Measurements from ENCODE around the gene TRMT1L.

The TRMT1L gene

GRCh38 chr1:185110145-185110544 is 46.6 kb downstream of the TRMT1L start:
- Histone ChIP-seq H3K27me3 (ENCODE audit: insufficient read depth, poor library complexity, severe bottlenecking) (no peaks in the 10 kb centered on the region), H3K4me3 (replicated peaks; ENCODE audit: insufficient read depth, low read length) (no peak overlapping the region), H3K27ac (replicated peaks) (no peak overlapping the region)
- DNase-seq (ENCODE audit: low read depth in 1 of 2, low spot score in 1 of 2): no peak
- no peak for TF ChIP-seq GABPA (IDR thresholded peaks at IDR 0.05; ENCODE audit: low read depth)
- TF ChIP-seq, protein P1, sequence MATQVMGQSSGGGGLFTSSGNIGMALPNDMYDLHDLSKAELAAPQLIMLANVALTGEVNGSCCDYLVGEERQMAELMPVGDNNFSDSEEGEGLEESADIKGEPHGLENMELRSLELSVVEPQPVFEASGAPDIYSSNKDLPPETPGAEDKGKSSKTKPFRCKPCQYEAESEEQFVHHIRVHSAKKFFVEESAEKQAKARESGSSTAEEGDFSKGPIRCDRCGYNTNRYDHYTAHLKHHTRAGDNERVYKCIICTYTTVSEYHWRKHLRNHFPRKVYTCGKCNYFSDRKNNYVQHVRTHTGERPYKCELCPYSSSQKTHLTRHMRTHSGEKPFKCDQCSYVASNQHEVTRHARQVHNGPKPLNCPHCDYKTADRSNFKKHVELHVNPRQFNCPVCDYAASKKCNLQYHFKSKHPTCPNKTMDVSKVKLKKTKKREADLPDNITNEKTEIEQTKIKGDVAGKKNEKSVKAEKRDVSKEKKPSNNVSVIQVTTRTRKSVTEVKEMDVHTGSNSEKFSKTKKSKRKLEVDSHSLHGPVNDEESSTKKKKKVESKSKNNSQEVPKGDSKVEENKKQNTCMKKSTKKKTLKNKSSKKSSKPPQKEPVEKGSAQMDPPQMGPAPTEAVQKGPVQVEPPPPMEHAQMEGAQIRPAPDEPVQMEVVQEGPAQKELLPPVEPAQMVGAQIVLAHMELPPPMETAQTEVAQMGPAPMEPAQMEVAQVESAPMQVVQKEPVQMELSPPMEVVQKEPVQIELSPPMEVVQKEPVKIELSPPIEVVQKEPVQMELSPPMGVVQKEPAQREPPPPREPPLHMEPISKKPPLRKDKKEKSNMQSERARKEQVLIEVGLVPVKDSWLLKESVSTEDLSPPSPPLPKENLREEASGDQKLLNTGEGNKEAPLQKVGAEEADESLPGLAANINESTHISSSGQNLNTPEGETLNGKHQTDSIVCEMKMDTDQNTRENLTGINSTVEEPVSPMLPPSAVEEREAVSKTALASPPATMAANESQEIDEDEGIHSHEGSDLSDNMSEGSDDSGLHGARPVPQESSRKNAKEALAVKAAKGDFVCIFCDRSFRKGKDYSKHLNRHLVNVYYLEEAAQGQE (IDR thresholded peaks at IDR 0.05; ENCODE audit: insufficient replicate concordance, low read depth): no peak
- TF ChIP-seq POLR2AphosphoS5 (IDR thresholded peaks at IDR 0.05; ENCODE audit: low read depth): no peak
- no peak for TF ChIP-seq CTCF (IDR thresholded peaks at IDR 0.05; ENCODE audit: insufficient read depth, low read length)
- TF ChIP-seq SPI1 (IDR thresholded peaks at IDR 0.05; ENCODE audit: borderline replicate concordance, low read depth): no peak

DNA sequence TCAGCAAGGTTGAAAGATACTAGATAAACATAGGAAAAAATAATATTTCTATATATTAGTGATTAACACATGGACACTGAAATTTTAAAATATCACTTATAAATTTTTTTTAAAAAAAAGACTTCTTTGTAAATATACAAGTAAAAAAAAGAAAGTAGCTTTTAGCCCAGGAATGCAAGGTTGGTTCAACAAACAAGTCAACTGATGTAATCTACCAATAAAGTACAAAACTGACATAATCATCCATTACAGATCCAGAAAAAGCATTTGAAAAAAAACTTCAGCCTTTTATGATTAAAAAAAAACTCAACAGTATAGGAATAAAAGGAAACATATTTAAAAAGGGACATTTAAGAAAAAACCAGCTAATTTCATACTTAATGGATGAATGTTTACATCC is 48.4 kb downstream of the TRMT1L start:
- no peak for DNase-seq (ENCODE audit: low read depth in 1 of 2, low spot score in 1 of 2)
- no peaks in the 10 kb centered on the region for H3K27me3 ChIP-seq (ENCODE audit: insufficient read depth, poor library complexity, severe bottlenecking)

DNA sequence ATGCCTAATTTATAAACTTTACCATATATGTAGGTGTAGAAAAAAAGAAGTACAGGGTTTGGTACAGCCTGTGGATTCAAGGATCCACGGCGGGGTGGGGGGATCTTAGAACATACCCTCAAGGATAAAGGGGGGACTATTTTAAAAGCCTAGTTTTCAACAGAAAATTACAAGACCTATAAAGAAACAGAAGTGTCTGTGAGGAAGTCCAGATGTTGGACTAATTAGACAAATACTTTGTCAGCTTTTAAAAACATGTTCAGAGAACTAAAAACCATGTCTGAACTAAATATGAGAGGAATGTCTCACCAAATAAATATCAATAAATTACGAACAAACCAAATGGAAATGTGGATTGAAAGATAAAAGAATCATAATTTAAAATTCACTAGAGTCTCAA is 51.6 kb downstream of the TRMT1L start:
- H3K4me3 ChIP-seq (replicated peaks; ENCODE audit: insufficient read depth, low read length): no peak overlapping the region
- H3K27ac ChIP-seq (replicated peaks): no peak overlapping the region
- no peak for TF ChIP-seq CTCF (IDR thresholded peaks at IDR 0.05; ENCODE audit: insufficient read depth, low read length)
- no peak for TF ChIP-seq SPI1 (IDR thresholded peaks at IDR 0.05; ENCODE audit: borderline replicate concordance, low read depth)
- TF ChIP-seq, protein P1 (IDR thresholded peaks at IDR 0.05; ENCODE audit: insufficient replicate concordance, low read depth): no peak
- no peak for DNase-seq (ENCODE audit: low read depth in 1 of 2, low spot score in 1 of 2)
- no peaks in the 10 kb centered on the region for H3K27me3 ChIP-seq (ENCODE audit: insufficient read depth, poor library complexity, severe bottlenecking)

More for the DNA sequence above, 48.4 kb downstream of the TRMT1L start:
- TF ChIP-seq GABPA (IDR thresholded peaks at IDR 0.05; ENCODE audit: low read depth) (no peak), POLR2AphosphoS5 (IDR thresholded peaks at IDR 0.05; ENCODE audit: low read depth) (no peak), SPI1 (IDR thresholded peaks at IDR 0.05; ENCODE audit: borderline replicate concordance, low read depth) (no peak), CTCF (IDR thresholded peaks at IDR 0.05; ENCODE audit: insufficient read depth, low read length) (no peak)
- TF ChIP-seq, protein P1 (IDR thresholded peaks at IDR 0.05; ENCODE audit: insufficient replicate concordance, low read depth): no peak
- H3K27ac ChIP-seq (replicated peaks): no peak overlapping the region
- no peak overlapping the region for H3K4me3 ChIP-seq (replicated peaks; ENCODE audit: insufficient read depth, low read length)

All from HL-60 (cell line).